Measurements from ENCODE around the gene CFAP57. TPM values are rescaled to one million over a fixed set of nuclear protein-coding genes. Genes with fewer than 3 reads are reported as not detected.

CFAP57 gene
- total RNA-seq, 1 experiment from 2014 or later = 0.23 TPM

DNA sequence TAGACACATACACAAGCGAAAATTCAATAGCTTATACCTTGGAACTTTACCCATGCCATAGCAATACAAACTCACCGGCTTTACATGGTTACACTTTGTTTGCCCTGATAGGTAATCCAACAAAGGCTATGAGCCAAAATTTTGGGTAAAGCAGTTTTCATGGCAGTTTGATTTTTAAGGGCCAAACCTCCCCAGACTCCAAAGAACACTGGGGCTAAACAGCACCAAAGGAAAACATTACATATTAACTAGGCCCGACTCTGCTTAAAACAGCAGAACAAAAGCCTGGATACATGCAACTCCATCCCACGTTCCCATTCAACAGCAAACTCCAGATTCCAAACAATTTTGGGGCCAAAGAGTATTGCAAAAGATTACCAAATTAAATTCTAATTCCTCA, 93.3 kb downstream of the CFAP57 start:
- peaks cover 10% of the 10 kb centered on the region for H3K9me3 Mint-ChIP-seq (ENCODE audit: unreplicated experiment)
- POLR2A ChIA-PET = no interaction called here
- CTCF ChIA-PET = no interaction called here
- H3K27ac Mint-ChIP-seq (ENCODE audit: unreplicated experiment) = no peak overlapping the region
- H3K27me3 Mint-ChIP-seq (ENCODE audit: insufficient read depth, unreplicated experiment) = no peaks in the 10 kb centered on the region
- Histone ChIP-seq H3K4me1 (peaks cover 10% of the 10 kb centered on the region), H3K9me3 (peaks cover 9% of the 10 kb centered on the region), H3K27me3 (replicated peaks; ENCODE audit: control insufficient read depth, insufficient read depth, low read length) (no peaks in the 10 kb centered on the region), H3K36me3 (ENCODE audit: control insufficient read depth, insufficient read depth, low read length) (no peaks in the 10 kb centered on the region), H3K4me3 (ENCODE audit: low read depth, low read length) (no peak overlapping the region)
- H3K36me3 Mint-ChIP-seq (ENCODE audit: insufficient read depth, unreplicated experiment) = peaks cover 12% of the 10 kb centered on the region
- no peak overlapping the region for H3K4me3 Mint-ChIP-seq (ENCODE audit: unreplicated experiment)
- BruUV-seq (replicated peaks) = no TSS peak
- TF ChIP-seq, protein P1, sequence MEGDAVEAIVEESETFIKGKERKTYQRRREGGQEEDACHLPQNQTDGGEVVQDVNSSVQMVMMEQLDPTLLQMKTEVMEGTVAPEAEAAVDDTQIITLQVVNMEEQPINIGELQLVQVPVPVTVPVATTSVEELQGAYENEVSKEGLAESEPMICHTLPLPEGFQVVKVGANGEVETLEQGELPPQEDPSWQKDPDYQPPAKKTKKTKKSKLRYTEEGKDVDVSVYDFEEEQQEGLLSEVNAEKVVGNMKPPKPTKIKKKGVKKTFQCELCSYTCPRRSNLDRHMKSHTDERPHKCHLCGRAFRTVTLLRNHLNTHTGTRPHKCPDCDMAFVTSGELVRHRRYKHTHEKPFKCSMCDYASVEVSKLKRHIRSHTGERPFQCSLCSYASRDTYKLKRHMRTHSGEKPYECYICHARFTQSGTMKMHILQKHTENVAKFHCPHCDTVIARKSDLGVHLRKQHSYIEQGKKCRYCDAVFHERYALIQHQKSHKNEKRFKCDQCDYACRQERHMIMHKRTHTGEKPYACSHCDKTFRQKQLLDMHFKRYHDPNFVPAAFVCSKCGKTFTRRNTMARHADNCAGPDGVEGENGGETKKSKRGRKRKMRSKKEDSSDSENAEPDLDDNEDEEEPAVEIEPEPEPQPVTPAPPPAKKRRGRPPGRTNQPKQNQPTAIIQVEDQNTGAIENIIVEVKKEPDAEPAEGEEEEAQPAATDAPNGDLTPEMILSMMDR (IDR thresholded peaks at IDR 0.05; ENCODE audit: insufficient read depth in 1 of 2, low read depth in 1 of 2, low read length in 1 of 2, severe bottlenecking in 1 of 2, unreplicated experiment in 1 of 2) = no peak
- peaks cover 11% of the 10 kb centered on the region for H3K4me1 Mint-ChIP-seq (ENCODE audit: low read depth, unreplicated experiment)
- intact Hi-C loops (cut with micrococcal nuclease; ENCODE audit: unreplicated experiment) = no loop called here
- DNase-seq = no peak

DNA sequence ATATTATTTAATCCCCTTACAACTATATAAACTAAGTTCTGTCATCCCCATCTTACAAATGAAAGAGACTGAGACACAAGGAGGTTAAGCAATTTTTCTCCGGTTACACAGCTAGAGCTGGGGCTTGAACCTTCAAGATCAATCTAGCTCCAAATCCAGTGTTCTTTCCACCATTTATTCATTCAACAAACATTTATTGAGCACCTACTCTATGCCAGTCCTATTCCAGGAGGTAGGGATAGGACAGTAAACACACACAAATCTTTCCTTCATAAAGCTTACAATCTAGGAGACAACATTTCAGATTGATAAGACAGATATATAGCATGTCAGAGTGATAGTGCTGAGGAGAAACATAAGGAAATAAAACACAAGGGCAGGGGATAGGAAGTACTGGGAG, 94.8 kb downstream of the CFAP57 start:
- peaks cover 17% of the 10 kb centered on the region for H3K4me1 Mint-ChIP-seq (ENCODE audit: low read depth, unreplicated experiment)
- no peak overlapping the region for H3K4me3 ChIP-seq (ENCODE audit: low read depth, low read length)
- H3K27me3 ChIP-seq (replicated peaks; ENCODE audit: control insufficient read depth, insufficient read depth, low read length) = no peaks in the 10 kb centered on the region
- no peaks in the 10 kb centered on the region for H3K27me3 Mint-ChIP-seq (ENCODE audit: insufficient read depth, unreplicated experiment)
- H3K4me3 Mint-ChIP-seq (ENCODE audit: unreplicated experiment) = no peak overlapping the region
- no peaks in the 10 kb centered on the region for H3K36me3 ChIP-seq (ENCODE audit: control insufficient read depth, insufficient read depth, low read length)
- no peak for DNase-seq
- intact Hi-C loops (cut with micrococcal nuclease; ENCODE audit: unreplicated experiment) = no loop called here
- CTCF ChIA-PET = no interaction called here
- TF ChIP-seq, protein P1 (IDR thresholded peaks at IDR 0.05; ENCODE audit: insufficient read depth in 1 of 2, low read depth in 1 of 2, low read length in 1 of 2, severe bottlenecking in 1 of 2, unreplicated experiment in 1 of 2) = no peak
- POLR2A ChIA-PET = no interaction called here
- peaks cover 16% of the 10 kb centered on the region for H3K4me1 ChIP-seq
- peaks cover 9% of the 10 kb centered on the region for H3K9me3 ChIP-seq
- no peak overlapping the region for H3K27ac Mint-ChIP-seq (ENCODE audit: unreplicated experiment)
- peaks cover 10% of the 10 kb centered on the region for H3K9me3 Mint-ChIP-seq (ENCODE audit: unreplicated experiment)
- peaks cover 27% of the 10 kb centered on the region for H3K36me3 Mint-ChIP-seq (ENCODE audit: insufficient read depth, unreplicated experiment)
- no TSS peak for BruUV-seq (replicated peaks)

DNA sequence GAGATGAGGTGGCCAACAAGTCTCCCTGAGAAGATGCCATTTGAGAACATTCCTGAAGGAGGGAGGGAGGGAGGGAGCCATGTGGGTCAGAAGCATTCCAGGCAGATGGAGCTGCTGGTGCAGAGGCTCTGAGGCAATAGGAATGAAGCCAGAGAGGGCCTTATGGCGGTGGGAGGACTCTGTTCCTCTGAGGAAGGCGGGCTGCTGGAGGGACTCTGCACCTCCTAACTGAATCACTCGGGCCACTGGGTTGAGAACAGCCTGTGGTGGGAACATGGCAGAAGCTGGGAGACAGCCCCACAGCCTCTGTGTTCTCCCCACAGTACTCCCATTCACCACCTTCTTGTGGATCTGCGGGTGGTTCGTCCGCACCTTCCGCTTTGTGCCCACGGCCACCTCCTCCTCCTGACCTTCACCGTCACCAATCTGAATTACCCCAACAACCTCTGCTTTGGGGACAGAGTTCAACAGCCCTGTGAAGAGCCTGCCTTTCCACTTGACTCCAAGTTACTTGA, 95.2 kb downstream of the CFAP57 start:
- POLR2A ChIA-PET = no interaction called here

More for the DNA sequence above, 95.2 kb downstream of the CFAP57 start:
- Histone ChIP-seq H3K4me1 (peaks cover 16% of the 10 kb centered on the region), H3K4me3 (ENCODE audit: low read depth, low read length) (no peak overlapping the region), H3K9me3 (peaks cover 9% of the 10 kb centered on the region), H3K27me3 (replicated peaks; ENCODE audit: control insufficient read depth, insufficient read depth, low read length) (no peaks in the 10 kb centered on the region), H3K36me3 (ENCODE audit: control insufficient read depth, insufficient read depth, low read length) (peaks cover 2% of the 10 kb centered on the region; the same call in 1 of the 2 replicates)
- Mint-ChIP-seq H3K27ac (ENCODE audit: unreplicated experiment) (peak overlapping the region; percentile 53), H3K4me3 (ENCODE audit: unreplicated experiment) (no peak overlapping the region), H3K36me3 (ENCODE audit: insufficient read depth, unreplicated experiment) (peaks cover 28% of the 10 kb centered on the region), H3K4me1 (ENCODE audit: low read depth, unreplicated experiment) (peaks cover 17% of the 10 kb centered on the region), H3K9me3 (ENCODE audit: unreplicated experiment) (peaks cover 10% of the 10 kb centered on the region), H3K27me3 (ENCODE audit: insufficient read depth, unreplicated experiment) (no peaks in the 10 kb centered on the region)
- DNase-seq = no peak
- CTCF ChIA-PET = no interaction called here
- no TSS peak for BruUV-seq (replicated peaks)
- intact Hi-C loops (cut with micrococcal nuclease; ENCODE audit: unreplicated experiment) = no loop called here
- TF ChIP-seq, protein P1 (IDR thresholded peaks at IDR 0.05; ENCODE audit: insufficient read depth in 1 of 2, low read depth in 1 of 2, low read length in 1 of 2, severe bottlenecking in 1 of 2, unreplicated experiment in 1 of 2) = no peak
